RWPE2 (cell line): ENCODE measurements around the gene TEF.

ENCODE experiments used
- ATAC-seq: fragments of 200-7000 bp; cut with Tn5 transposase; 3 replicates; pipeline ENCODE4 v1.9.1; 2021; ENCODE audit warnings: low read depth
- DNase-seq: peaks from one replicate; pipeline ENCODE4 v3.0.0-alpha.2; 2020; ENCODE audit warnings: low spot score
- H3K27ac ChIP-seq: fragments of 450-650 bp; 2 replicates; pipeline ENCODE4 v1.5.1; 2017; ENCODE audit warnings: mild to moderate bottlenecking; ENCODE audit not compliant: poor library complexity, severe bottlenecking
- H3K27me3 ChIP-seq: fragments of 250-450 bp; sonication (Bioruptor Pico); 2 replicates; pipeline ENCODE4 v1.5.1; 2021; ENCODE audit warnings: mild to moderate bottlenecking, moderate library complexity; ENCODE audit not compliant: insufficient read depth, poor library complexity, severe bottlenecking
- H3K36me3 ChIP-seq: fragments of 250-450 bp; sonication (Bioruptor Pico); 2 replicates; pipeline ENCODE4 v1.5.1; 2020; ENCODE audit warnings: low read depth, mild to moderate bottlenecking, moderate library complexity
- H3K4me1 ChIP-seq: fragments of 250-450 bp; sonication (Bioruptor Pico); 2 replicates; pipeline ENCODE4 v1.5.1; 2021; ENCODE audit warnings: mild to moderate bottlenecking, moderate library complexity; ENCODE audit not compliant: insufficient read depth, poor library complexity, severe bottlenecking
- H3K4me3 ChIP-seq: fragments of 250-450 bp; sonication (Bioruptor Pico); 2 replicates; pipeline ENCODE4 v1.5.1; 2021; ENCODE audit warnings: mild to moderate bottlenecking, moderate library complexity; ENCODE audit not compliant: severe bottlenecking
- H3K9me3 ChIP-seq: fragments of 250-450 bp; sonication (Bioruptor Pico); 2 replicates; pipeline ENCODE4 v1.5.1; 2021; ENCODE audit warnings: mild to moderate bottlenecking, moderate library complexity; ENCODE audit not compliant: severe bottlenecking
- CTCF ChIP-seq: fragments of 450-650 bp; IDR thresholded peaks from one replicate; pipeline ENCODE4 v1.5.1; 2017; ENCODE audit warnings: mild to moderate bottlenecking, moderate library complexity; ENCODE audit not compliant: poor library complexity, severe bottlenecking

TEF gene

DNA sequence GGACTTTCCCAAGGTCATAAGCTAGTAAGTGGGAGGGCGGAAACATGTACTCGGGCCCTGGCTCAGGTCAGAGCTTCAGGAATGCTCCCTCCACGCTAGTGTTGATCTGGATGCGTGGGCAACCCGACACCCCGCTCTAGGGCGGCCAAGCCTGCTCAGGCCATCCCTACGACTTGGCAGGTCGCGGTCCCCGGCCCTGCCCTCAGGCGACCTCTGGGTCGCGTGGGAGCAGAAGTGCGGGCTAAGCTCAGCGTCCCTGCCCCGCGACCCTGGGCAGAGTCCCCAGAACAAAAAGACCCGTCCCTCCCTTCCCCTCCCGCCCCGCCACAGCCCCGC is 781 bp upstream of the TEF start:
- Histone ChIP-seq H3K36me3 (no peaks in the 10 kb centered on the region), H3K27me3 (no peaks in the 10 kb centered on the region), H3K4me1 (peaks cover 7% of the 10 kb centered on the region), H3K27ac (peak overlapping the region; percentile 75), H3K9me3 (no peaks in the 10 kb centered on the region), H3K4me3 (peak overlapping the region; percentile 52)
- ATAC-seq (peak; percentile 50), DNase-seq (no peak)
- no peak for TF ChIP-seq CTCF

DNA sequence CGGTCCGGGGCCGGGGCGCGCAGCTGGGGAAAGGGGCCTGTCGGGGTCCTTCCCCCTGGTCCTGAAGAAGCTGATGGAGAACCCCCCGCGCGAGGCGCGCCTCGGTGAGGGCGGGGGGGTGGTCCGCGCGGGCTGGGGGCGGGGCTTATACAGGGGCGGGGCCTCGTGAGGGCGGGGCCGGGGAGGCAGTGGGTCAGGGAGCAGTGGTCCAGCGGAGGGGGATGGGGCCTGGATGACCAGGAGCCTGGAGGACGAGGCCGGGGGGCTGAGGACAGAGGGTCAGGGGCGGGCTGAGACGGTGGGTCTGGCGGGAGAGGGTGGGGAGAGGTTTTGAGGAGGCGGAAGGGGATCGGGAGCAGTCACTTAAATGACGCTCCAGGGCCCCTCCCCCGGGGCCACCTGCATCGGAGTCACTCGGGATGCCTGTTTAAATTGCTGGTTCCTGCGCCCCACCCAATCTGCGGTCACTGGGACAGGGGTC is 396 bp downstream of the TEF start:
- H3K4me3 ChIP-seq = peak overlapping the region; percentile 52
- peak; percentile 18; the same call in 1 of the 3 replicates for ATAC-seq
- no peak for TF ChIP-seq CTCF
- no peaks in the 10 kb centered on the region for H3K9me3 ChIP-seq
- DNase-seq = no peak
- H3K27me3 ChIP-seq = no peaks in the 10 kb centered on the region
- H3K4me1 ChIP-seq = peaks cover 7% of the 10 kb centered on the region
- H3K36me3 ChIP-seq = no peaks in the 10 kb centered on the region
- peak overlapping the region; percentile 75 for H3K27ac ChIP-seq

- no peak for ATAC-seq
- DNase-seq = no peak
- H3K27ac ChIP-seq = no peak overlapping the region
- H3K4me3 ChIP-seq = peak overlapping the region; percentile 52
- H3K36me3 ChIP-seq = no peaks in the 10 kb centered on the region
- no peak for TF ChIP-seq CTCF
- H3K27me3 ChIP-seq = no peaks in the 10 kb centered on the region
- H3K9me3 ChIP-seq = no peaks in the 10 kb centered on the region
- peaks cover 7% of the 10 kb centered on the region for H3K4me1 ChIP-seq
Observed at GRCh38 chr22:41382610-41383009, 868 bp downstream of the TEF start.

GRCh38 chr22:41383085-41383484 is 1.3 kb downstream of the TEF start:
- no peak for TF ChIP-seq CTCF
- Histone ChIP-seq H3K36me3 (no peaks in the 10 kb centered on the region), H3K4me1 (peaks cover 7% of the 10 kb centered on the region), H3K27me3 (no peaks in the 10 kb centered on the region), H3K27ac (no peak overlapping the region), H3K4me3 (no peak overlapping the region), H3K9me3 (no peaks in the 10 kb centered on the region)
- no peak for ATAC-seq
- DNase-seq = no peak

DNA sequence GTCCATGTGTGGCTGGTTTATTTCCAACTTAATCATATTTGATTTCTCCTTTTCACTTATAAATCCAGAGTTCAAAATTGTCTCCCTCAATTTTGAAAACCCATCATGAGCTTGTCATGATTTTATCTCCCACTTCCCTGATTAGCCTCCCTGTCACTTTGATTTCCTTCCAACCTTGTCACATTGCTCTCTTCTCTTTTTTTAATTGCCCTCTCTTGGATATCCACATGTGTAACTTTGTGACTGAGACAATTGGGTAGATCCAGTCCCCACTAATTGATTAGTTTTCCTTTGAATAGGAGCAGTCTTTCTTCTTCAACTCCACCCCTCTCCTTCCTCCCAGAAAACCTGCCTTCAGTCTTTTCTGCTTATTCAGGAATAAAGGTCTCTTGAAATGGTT is 2.4 kb downstream of the TEF start:
- no peaks in the 10 kb centered on the region for H3K27me3 ChIP-seq
- H3K9me3 ChIP-seq = no peaks in the 10 kb centered on the region
- ATAC-seq (no peak), DNase-seq (no peak)
- no peak overlapping the region for H3K27ac ChIP-seq
- H3K36me3 ChIP-seq = peaks cover 7% of the 10 kb centered on the region
- H3K4me1 ChIP-seq = peaks cover 7% of the 10 kb centered on the region
- H3K4me3 ChIP-seq = no peak overlapping the region
- no peak for TF ChIP-seq CTCF
